Dermis blood vessel endothelial cell (primary cell): Measurements from ENCODE around the gene MAGED1. TPM values are rescaled to one million over a fixed set of nuclear protein-coding genes. Genes with fewer than 3 reads are reported as not detected.

Experiments
- DNase-seq: peaks from one replicate; pipeline ENCODE4 v3.0.0; 2010
- total RNA-seq: library from RNA; depleted of rRNA; stranded (reverse); fragments of >200 nt; gene quantifications from 2 replicates; pipeline ENCODE4 v1.2.3, GENCODE V29; 2014

Gene MAGED1, protein sequence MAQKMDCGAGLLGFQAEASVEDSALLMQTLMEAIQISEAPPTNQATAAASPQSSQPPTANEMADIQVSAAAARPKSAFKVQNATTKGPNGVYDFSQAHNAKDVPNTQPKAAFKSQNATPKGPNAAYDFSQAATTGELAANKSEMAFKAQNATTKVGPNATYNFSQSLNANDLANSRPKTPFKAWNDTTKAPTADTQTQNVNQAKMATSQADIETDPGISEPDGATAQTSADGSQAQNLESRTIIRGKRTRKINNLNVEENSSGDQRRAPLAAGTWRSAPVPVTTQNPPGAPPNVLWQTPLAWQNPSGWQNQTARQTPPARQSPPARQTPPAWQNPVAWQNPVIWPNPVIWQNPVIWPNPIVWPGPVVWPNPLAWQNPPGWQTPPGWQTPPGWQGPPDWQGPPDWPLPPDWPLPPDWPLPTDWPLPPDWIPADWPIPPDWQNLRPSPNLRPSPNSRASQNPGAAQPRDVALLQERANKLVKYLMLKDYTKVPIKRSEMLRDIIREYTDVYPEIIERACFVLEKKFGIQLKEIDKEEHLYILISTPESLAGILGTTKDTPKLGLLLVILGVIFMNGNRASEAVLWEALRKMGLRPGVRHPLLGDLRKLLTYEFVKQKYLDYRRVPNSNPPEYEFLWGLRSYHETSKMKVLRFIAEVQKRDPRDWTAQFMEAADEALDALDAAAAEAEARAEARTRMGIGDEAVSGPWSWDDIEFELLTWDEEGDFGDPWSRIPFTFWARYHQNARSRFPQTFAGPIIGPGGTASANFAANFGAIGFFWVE
- 64.3 and 82.4 TPM in 2 replicates for total RNA-seq

DNA sequence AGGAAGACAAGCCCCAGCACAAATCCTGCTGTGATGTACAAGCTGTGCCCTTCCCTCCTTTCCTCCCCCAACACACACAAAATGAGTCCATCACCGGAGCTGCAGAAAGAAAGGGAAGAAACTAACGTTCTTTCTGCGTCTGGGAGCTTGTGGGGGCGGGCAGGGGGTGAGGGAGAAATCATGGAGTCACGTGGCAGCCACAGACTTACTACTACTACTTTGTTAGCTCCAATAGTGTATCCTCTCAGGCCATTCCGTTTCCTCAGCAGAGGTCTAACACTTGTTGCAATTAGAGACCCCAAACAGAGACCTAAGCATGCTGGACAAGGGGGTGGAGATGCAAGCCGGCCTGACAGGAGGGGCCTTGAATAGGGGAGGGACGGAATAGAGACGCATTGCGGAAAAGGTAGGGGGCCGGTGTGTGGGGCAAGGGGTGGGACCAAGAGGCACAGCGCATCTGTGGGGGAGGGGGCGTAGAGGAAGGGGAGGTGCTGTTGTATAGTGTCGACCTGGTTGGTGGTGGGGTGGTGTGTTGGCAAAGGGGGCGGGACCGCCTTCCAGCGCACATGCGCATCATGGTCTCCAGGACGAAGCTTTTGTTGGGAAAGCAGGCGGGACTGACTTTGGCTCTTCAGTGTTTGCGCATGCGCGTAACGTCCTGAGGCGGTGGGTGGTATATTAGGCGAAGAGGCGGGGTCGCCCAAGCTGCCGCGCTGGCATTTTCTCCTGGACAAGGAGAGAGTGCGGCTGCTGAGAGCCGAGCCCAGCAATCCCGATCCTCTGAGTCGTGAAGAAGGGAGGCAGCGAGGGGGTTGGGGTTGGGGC, at the start of gene MAGED1:
Gene MAGED1, plus strand, starts transcription at position 703 of the 825 bp plus-strand sequence. CDS start 682 bp downstream, outside the sequence.
- DNase-seq: peak; percentile 95

DNA sequence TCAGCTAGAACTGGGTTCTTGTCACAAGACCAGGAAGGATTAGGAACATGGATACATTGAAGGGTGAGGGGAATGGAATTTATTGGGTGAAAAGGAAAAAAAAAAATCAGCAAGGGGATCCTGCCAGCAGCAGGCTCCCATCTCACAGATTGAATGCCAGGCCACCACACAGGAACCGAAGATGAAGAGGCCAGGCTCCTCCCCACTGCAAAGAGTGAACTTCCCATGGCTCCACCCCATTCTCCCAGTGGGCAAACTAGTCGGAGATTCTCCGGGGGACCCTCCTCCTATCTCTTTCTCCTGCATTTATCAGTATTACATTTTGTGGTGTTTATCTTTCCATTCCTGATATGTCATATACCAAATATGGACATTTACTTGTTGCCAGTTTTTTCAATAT, 46.0 kb upstream of the MAGED1 start:
- no peak for DNase-seq

DNA sequence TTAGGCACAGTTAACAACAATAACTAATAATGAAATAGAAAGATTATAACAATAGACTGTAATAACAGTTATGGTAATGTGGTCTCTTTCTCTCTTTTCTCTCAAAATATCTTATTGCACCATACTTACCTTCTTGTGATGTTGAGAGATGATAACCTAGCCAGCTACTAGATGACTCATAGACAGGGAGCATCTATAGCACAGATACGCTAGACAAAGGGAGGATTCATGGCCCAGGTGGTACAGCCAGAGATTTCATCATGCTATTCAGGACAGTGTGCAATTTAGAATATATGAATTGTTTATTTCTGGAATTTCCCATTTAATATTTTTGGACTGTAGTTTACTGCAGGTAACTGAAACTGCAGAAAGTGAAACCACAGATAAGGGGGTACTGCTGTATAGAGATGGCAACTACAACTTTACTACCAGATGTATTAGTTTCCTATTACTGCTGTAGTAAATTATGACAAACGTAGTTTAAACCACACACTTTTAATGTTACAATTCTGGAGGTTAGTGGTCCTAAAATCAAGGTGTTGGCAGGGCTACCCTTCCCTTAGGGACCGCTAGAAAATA, 41.8 kb upstream of the MAGED1 start:
- DNase-seq: no peak

DNA sequence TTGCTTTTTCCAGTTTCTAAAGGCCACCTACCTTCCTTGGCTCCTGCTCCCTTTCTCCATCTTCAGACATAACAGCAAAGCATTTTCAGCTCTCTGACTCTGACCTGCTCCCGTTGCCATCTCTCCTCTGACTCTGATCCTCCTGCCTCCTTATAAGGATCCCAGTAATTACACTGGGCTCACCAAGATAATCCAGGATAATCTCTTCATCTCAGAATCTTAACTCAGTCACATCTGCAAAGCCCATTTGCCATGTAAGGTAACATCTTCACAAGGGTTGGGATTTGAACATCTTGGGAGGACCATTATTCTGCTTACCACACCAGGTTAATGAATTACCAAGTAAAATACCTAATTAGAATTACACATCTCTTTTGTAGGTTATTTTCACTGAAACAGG, 41.3 kb upstream of the MAGED1 start:
- DNase-seq: no peak

DNA sequence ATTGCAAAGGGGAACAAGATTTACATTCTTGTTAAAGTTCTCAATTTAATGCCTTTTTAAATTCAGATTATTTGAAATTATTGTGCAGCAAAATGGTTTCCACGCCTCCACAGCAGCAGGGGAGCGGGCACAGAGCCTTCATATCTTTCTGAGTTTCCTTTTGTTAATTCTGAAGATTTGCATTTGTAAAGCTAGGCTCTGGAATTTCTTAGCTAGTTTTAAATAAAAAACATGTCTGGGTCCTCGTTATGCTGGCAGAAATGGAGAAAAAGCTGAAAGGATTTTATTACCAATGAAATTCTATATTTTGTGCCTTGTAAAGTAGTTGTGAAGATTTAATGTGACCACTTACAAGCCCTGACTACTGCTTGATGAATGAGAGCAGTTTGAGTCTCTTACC, 40.8 kb upstream of the MAGED1 start:
- DNase-seq: no peak

DNA sequence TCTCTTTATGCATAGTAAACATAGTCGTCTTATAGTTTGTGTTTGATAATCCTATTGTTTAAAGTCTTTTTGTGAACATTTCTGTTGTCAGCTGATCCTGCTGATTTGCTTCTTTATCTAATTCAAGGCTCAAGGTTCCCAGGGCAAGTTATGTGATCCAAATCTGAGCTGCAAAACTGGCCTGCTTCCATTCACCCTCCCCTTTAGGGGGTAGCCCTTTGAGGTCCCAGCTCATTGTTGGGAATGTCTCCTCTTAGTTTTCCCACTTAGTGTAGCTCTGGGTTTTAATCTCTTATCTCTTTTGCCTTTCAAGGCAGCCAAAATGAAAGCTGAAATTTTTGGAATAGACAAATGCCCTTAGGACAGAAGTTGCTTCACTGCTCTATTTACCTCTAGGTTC, 40.2 kb upstream of the MAGED1 start:
- DNase-seq: no peak

DNA sequence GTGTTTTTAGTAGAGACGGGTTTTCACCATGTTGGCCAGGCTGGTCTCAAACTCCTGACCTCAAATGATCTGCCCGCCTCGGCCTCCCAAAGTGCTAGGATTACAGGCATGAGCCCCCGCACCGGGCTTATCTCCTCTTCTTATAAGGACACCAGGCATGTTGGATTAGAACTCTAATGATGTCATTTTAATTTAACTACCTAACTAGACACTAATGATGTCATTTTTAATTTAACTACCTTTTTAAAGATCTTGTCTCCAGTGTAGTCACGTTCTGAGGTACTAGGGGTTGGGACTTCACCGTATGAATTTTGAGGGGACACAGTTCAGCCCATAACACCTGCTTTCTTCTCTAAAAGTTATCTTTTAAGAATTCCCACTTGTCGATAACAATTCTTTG, 37.7 kb upstream of the MAGED1 start:
- no peak for DNase-seq

DNA sequence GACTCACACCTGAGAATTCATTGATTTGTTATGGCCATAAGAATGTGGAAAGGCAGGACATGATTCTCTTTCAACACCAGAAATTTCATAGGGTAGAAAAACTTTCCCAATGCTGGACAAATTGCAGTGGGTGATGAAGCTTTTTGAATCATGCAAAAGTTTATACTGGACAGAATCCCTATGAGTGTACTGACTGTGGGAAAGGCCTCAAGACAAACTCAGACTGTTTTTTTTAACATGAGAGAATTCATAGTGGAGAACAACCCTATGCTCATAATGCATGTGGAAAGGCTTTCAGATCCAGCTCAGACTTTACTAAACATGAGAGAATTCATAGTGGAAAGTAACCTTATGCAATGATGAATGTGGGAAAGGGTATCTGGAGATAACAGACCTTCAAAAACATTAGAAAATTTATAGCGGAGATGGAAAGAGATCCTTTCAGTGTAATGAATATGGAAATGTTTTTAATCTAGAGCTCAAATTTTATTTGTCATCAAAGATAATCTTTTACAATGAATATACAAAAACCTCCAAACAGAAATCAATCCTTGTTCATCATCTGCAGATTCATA, 36.2 kb upstream of the MAGED1 start:
- no peak for DNase-seq

DNA sequence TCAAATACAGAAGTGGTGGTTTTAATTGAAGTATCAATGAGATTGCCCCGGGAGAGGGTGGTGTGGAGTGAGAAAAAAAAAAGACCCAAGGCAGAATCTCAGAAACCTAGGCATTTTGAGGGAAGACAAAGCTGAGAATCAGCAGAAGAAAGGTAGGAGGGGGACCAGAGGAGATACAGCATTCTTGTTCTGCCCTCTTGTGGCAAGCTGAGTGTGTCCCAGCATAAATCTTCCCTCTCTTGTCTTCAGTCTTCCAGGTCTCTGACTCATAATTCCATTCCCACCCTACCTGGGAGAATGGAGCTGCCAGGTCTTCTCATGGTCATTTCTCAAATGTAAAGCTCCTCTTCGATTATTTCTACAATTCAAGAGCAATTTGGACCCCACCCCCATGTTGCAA, 32.7 kb upstream of the MAGED1 start:
- DNase-seq: peak; percentile 60

DNA sequence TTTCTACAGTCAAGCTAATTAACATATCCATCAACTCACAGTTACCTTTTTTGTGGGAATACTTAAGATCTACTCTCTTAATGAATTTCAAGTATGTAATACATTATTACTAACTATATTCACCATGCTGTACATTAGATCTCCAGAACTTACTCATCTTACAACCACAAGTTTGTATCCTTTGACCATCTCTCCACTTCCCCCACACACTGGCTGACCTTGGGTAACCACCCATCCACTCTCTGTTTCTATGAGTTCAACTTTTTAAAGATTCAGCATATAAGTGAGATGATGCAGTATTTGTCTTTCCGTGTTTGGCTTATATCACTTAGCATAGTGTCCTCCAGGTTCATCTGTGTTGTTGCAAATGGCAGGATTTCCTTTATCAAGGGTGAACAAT, 30.5 kb upstream of the MAGED1 start:
- no peak for DNase-seq

DNA sequence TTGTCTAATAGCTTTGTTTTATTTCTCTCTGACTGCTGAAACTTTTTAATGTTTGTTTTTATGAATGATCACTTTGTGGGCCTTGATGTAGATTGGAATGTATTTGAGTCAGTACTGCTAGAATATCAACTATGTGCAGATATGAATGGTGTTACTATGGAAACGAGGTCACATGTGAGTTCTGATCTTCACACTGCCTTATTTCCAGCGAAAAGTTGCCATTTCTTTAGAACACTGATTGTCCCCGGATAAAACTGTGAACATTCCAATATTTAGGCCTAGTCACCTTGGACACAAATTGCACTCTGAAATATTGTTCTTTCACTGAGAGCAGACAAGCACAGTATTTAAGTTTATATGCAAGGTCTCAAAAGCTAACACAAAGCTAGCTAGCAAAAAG, 27.2 kb upstream of the MAGED1 start:
- DNase-seq: no peak

DNA sequence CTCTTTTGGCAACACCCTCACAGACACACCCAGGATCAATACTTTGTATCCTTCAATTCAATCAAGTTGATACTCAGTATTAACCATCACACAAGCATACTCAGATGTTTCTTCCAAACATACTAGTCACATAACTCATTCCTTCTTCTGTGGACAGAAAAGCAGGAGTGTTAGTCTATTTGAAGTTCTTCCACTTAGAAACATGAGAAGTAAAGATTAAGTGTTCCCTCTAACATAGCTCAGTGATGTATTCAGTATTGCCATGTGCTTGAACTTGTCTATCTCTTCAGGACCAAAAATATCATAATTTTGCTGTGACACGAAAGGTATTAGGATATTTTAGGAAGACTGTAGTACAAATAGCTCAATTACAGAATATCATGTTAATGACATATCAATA, 25.8 kb upstream of the MAGED1 start:
- no peak for DNase-seq

DNA sequence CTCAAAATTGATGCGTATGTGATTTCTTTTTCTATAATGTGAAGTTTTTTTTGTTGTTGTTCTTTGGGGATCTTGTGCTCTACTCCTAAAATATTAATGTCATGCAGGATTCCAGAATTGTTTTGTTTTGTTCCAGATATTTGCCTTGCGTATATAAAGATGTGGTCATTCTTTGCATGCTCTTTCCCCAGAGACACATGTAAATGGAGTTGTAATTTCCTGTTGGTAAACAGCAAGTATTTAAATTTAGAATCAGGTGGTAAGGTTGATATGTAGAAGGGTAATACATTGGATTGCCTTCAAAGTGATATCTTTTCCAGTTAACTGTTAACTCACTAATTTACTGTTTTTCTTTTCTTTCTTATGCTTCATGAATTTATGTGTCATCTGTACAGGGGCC, 23.1 kb upstream of the MAGED1 start:
- DNase-seq: no peak

DNA sequence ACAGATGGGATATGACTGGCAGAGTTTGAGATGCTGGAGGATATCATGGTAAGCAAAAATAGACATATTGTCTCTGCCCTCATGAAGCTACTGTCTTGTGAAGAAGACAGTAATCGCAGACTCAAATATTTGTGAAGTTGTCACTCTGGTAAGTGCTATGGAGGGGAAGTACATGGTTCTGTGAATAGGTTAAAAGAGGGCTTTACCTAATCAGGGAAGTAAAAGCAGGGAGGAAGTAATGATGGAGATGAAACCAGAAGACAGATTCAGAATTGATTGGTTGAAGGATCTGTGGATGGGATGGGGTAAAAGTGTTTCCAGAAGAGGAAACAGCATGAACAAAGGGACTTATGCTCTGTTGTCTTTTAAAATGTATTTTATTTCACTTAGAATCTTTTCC, 19.3 kb upstream of the MAGED1 start:
- no peak for DNase-seq

DNA sequence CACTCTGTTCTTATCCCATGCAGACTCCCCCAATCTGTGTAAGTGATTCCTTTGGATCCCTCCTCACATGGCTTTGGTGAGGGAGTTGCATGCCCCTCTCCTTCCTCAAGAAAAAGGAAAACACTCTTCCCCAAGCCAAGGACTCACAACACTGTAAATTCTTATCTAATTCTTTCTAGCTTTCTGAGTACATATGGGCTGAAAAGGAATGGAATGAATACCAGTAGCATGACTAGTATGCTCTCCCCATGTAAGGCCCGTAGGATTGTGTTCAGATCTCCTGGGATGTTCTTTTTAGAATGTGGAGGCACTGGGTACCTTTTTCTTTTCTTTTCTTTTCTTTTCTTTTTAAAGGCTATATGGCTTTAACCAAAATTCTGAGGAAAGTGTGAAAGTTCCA, 17.0 kb upstream of the MAGED1 start:
- no peak for DNase-seq

DNA sequence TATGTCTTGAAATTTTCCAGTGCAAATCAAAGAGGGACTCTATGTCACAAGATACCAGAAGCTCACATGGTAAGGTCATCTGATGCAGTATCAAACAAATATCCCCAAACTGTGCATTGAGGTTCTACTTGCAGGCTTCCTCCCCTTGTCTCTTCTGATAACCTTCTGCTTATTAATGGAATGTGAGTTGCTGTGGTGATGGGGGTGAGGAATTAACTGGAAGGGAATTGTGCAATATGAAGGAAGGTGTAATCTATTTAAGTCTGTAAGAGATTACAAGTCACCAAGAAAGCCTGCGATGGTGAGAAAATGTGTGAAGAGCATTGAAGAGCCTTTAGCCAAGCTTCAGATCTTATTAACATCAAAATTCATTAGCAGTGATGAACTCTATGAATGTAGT, 15.4 kb upstream of the MAGED1 start:
- no peak for DNase-seq

DNA sequence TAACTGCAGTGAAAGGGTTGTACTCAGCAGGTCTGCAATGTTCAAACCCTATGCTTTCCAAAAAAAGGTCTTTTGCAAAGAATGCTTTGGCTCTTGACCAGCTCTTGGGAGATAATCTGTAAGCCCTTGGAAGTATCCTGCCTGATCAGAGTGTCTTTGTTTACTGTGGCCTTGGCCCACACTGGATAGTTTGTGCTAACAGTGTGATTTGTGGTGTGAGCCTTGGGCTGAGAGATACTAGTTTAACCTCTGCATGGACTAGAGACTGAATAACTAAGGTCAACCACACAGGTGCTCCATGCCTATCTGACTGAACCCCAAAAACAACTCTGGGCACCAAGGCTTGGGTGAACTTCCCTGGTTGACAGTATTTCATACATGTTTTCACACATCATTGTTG, 3.6 kb upstream of the MAGED1 start:
- DNase-seq: no peak

DNA sequence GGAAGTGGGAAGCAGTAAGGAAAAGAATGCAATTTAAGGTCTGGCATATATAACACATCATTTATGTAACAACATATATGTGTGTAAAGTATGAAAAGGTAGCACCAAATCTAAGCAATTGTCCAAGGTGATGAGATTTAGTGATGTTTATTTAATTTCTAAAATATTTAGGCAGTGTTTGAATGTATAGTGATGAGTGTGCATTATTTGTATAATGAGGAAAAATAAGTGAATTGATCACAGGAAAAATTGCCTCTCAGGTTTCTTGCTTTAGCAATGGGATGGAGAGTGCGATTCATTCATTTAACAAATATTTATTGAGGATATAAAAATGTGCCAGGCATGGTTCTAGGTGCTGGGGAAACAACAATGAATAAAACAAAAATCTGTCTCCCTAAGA, 2.2 kb upstream of the MAGED1 start:
- DNase-seq: no peak

DNA sequence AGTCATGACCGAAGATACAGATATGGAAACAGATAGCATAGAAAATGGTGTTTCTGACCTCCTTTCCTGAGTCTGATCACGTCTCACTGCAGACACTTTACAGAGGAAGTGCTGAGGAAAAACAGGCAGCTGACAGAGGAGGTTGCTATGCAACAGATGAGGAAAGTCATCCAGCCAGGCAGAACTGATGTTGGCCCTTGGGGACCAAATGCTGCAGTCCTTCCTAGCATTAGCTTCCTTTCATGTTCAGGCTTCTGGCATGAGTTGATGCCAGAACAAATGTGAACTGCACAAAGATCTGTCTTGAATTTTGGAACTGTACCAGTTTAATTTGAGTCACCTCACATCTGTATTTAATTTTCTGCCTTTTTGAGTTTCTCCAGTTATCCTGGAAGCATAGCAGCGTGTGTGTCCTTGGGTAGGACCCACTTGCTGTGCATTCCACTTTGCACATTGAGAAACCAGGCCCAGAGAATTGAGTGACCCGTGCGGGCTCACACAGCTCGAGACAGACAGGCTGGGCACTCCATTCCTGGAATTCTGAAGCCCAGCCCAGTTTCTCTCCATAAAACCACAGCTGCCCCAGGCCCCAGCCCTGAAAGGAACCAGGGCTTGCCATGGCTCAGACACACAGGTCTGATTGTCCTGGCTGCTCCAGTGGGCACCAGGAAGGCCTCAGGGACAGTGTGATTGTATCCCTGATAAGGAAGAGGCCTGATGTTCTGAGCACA, 1.4 kb upstream of the MAGED1 start:
- DNase-seq: peak; percentile 25

DNA sequence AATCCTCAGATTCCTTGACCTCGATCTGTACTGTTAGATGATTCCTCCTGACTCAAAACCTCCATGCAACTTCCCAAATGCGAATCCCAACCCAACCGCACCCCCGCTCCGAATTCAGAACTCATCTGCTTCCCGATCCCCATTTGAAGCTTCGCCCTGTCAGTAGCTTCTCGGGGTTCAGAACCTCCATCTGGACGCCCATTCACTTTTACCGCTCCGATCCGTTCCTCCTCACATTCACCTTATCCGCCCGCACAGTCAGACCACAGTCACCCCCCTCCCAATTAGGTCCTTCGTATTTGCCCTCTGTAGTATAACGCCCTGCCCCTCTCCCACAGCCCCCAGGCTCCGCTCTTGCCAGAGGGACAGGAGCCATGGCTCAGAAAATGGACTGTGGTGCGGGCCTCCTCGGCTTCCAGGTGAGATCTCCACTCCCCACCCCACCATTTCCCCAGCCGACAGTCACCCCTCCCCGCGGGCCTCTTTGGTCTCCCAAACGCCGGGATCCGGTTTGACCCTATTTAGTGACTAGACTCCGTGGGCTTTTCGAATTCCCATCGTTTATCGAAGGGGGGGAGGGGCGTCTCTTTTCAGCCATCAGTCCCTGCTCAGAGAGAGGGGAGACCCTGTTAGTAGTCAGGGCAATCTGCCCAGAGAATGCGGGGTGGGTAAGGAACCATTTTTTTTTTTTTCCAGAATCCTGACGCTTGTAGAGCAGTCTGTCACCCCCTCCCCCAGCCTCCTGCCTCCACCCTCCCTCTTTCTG, 691 bp downstream of the MAGED1 start:
- DNase-seq: peak; percentile 27
